HepG2 (cell line): Measurements from ENCODE around the gene MSANTD2. TPM values are rescaled to one million over a fixed set of nuclear protein-coding genes. Genes with fewer than 3 reads are reported as not detected.

Experiments
- ATAC-seq: fragments of 200-7000 bp; cut with Tn5 transposase; 3 replicates; pipeline ENCODE4 v1.9.1; 2020; ENCODE audit warnings: mild to moderate bottlenecking, moderate library complexity
- BruUV-seq: library from RNA; stranded (reverse); fragments of 400-500 nt; replicated peaks from 2 replicates; lab custom pipeline; 2021; lab: Mats Ljungman, UMichigan
- CTCF ChIA-PET: fragments of 300-600 bp; formaldehyde crosslinking; extraction: SDS; loops from one replicate; lab custom pipeline; 2021; ENCODE audit warnings: low total read pairs, inconsistent platforms, low intra/inter-chr PET ratio; lab: Yijun Ruan, JAX
- POLR2A ChIA-PET: fragments of 350-600 bp; sonication (Branson Sonifier 250); formaldehyde crosslinking; loops from one replicate; lab custom pipeline; 2020; ENCODE audit warnings: antibody characterized with exemption, inconsistent platforms; lab: Yijun Ruan, JAX
- DNase-seq: peaks from one replicate; pipeline ENCODE4 v3.0.0-alpha.2; 2015; ENCODE audit warnings: low spot score
- FAIRE-seq: peaks from 3 replicates; lab custom pipeline; 2011; peaks lifted over from hg19 to GRCh38; lab: Jason Lieb, UNC
- H2AFZ ChIP-seq: one replicate; pipeline ENCODE4 v1.6.1; 2011; ENCODE audit warnings: low read length, inconsistent platforms
- H3K27ac ChIP-seq: fragments of 300-600 bp; 3 replicates; pipeline ENCODE4 v1.8.0; 2011; ENCODE audit warnings: mixed run types, mild to moderate bottlenecking, mixed read lengths, low read length, inconsistent platforms; ENCODE audit not compliant: insufficient read depth; ENCODE audit errors: extremely low read length
- H3K27me3 ChIP-seq, 2 experiments: fragments of 200-600 bp in 1 of 2; 2 replicates in 1 of 2; 3 replicates in 1 of 2; pipeline versions ENCODE4 v1.6.0 to v1.8.0; 2011; ENCODE audit warnings: low read length in 2 of 2, mild to moderate bottlenecking in 2 of 2, moderate library complexity in 2 of 2, inconsistent platforms in 1 of 2; ENCODE audit not compliant: insufficient read depth in 2 of 2, control insufficient read depth in 1 of 2
- H3K36me3 ChIP-seq, 2 experiments: fragments of 200-600 bp in 1 of 2; replicated peaks in 1 of 2; 2 replicates in 1 of 2; 3 replicates in 1 of 2; pipeline versions ENCODE4 v1.5.1 to v1.8.0; 2011; ENCODE audit warnings: low read length in 2 of 2, inconsistent platforms in 1 of 2; ENCODE audit not compliant: insufficient read depth in 2 of 2, control insufficient read depth in 1 of 2
- H3K4me1 ChIP-seq: 2 replicates; pipeline ENCODE4 v1.5.1; 2012; ENCODE audit warnings: low read length, inconsistent platforms; ENCODE audit not compliant: insufficient read depth
- H3K4me2 ChIP-seq: 2 replicates; pipeline ENCODE4 v1.6.0; 2011; ENCODE audit warnings: low read depth, low read length, inconsistent platforms
- H3K4me3 ChIP-seq, 3 experiments: fragments of 200-600 bp in 1 of 3; sonication (generic), shearing (Covaris generic) in 1 of 3; replicated peaks in 1 of 3; 2 replicates each; pipeline ENCODE4 v1.5.1; 2011 to 2016; ENCODE audit warnings: low read length in 3 of 3, inconsistent platforms in 2 of 3, low read depth in 2 of 3, mild to moderate bottlenecking in 2 of 3, control low read depth in 1 of 3, mixed read lengths in 1 of 3; ENCODE audit not compliant: insufficient read depth in 1 of 3
- H3K79me2 ChIP-seq: one replicate; pipeline ENCODE4 v1.6.1; 2011; ENCODE audit warnings: low read length, inconsistent platforms; ENCODE audit not compliant: insufficient read depth
- H3K9ac ChIP-seq: 2 replicates; pipeline ENCODE4 v1.6.0; 2011; ENCODE audit warnings: mild to moderate bottlenecking, low read depth, low read length, inconsistent platforms; ENCODE audit not compliant: insufficient read depth
- H3K9me3 ChIP-seq: 2 replicates; pipeline ENCODE4 v1.5.1; 2012; ENCODE audit warnings: mild to moderate bottlenecking, low read length
- H4K20me1 ChIP-seq: 2 replicates; pipeline ENCODE4 v1.6.0; 2011; ENCODE audit warnings: inconsistent platforms, mild to moderate bottlenecking, low read length, moderate library complexity; ENCODE audit not compliant: insufficient read depth
- EP300 ChIP-seq, 3 experiments: sonication (generic) in 1 of 3; formaldehyde crosslinking in 1 of 3; IDR thresholded peaks; 2 replicates each; pipeline versions ENCODE4 v1.5.1 to v1.6.1; 2011 to 2020; ENCODE audit warnings: low read depth in 2 of 3, low read length in 2 of 3, borderline replicate concordance in 1 of 3, improper control_type of control experiment in 1 of 3, mild to moderate bottlenecking in 1 of 3, missing genetic modification reagents in 1 of 3, moderate library complexity in 1 of 3
- SNAI1 ChIP-seq: sonication (generic); formaldehyde crosslinking; IDR thresholded peaks from 2 replicates; pipeline ENCODE4 v1.5.0; 2020; ENCODE audit warnings: mild to moderate bottlenecking, missing genetic modification reagents, borderline replicate concordance
- SRSF9 ChIP-seq: fragments of 200-400 bp; formaldehyde crosslinking; IDR thresholded peaks from 2 replicates; pipeline ENCODE4 v1.6.1; 2018; ENCODE audit warnings: borderline replicate concordance, mild to moderate bottlenecking, low read depth, low read length; ENCODE audit not compliant: insufficient read depth, poor library complexity, severe bottlenecking
- ZNF180 ChIP-seq: sonication (generic); formaldehyde crosslinking; IDR thresholded peaks from 2 replicates; pipeline ENCODE4 v1.4.0; 2020; ENCODE audit warnings: low read depth, missing genetic modification reagents, borderline replicate concordance
- WGBS: methylation state at CpG from one replicate; pipeline ENCODE4 v1.1.6; 2017; ENCODE audit warnings: low lambda C conversion rate; 5-methylcytosine and 5-hydroxymethylcytosine counted together
- in situ Hi-C: cut with HindIII; loops from 2 replicates; pipeline ENCODE4 v1.10.0; 2017; ENCODE audit warnings: low pct_unique_long_range_greater_than_20kb; ENCODE audit not compliant: extremely low pct_ligation_motif_present
- intact Hi-C: fragments of 100-400 bp; cut with micrococcal nuclease; formaldehyde crosslinking; loops from one replicate; pipeline ENCODE4 v1.10.0; 2022; ENCODE audit not compliant: unreplicated experiment
- polyA plus RNA-seq, 8 experiments: library from polyadenylated mRNA; depleted of rRNA in 3 of 8; stranded (reverse) in 7 of 8; unstranded in 1 of 8; fragments of >200 nt; fragmentation: Illumina TruSeq in 4 of 8; extraction: Trizol in 4 of 8; gene quantifications; 2 replicates each; pipeline versions ENCODE4 v1.2.1 to v1.2.3, GENCODE V29; 2011 to 2016; ENCODE audit warnings: low read depth in 4 of 8, missing spikeins in 1 of 8, mixed read lengths in 1 of 8; ENCODE audit not compliant: insufficient read depth in 1 of 8
- total RNA-seq, 5 experiments: library from RNA; depleted of rRNA; stranded (reverse); fragments of >200 nt; fragmentation: Illumina TruSeq; extraction: Trizol; gene quantifications; 2 replicates each; pipeline ENCODE4 v1.2.3, GENCODE V29; 2016; ENCODE audit warnings: low read depth in 1 of 5
- TF ChIP-seq, protein P1 (sequence below): sonication (generic); formaldehyde crosslinking; IDR thresholded peaks from 2 replicates; pipeline ENCODE4 v1.9.0; 2022; ENCODE audit warnings: low read depth, missing genetic modification reagents
- TF ChIP-seq, protein P2 (sequence below): sonication (generic); formaldehyde crosslinking; IDR thresholded peaks from 2 replicates; pipeline ENCODE4 v1.4.0; 2020; ENCODE audit warnings: missing genetic modification reagents
- TF ChIP-seq, protein P3 (sequence below): sonication (generic); formaldehyde crosslinking; IDR thresholded peaks from 2 replicates; pipeline ENCODE4 v1.4.0; 2020; ENCODE audit warnings: missing genetic modification reagents

MSANTD2 gene
- total and polyA plus RNA-seq, 2 of the 13 experiments (the other 11 are each of a cell fraction or from before 2014, with no cell fraction given), result 8.7 to 10.1 TPM

DNA sequence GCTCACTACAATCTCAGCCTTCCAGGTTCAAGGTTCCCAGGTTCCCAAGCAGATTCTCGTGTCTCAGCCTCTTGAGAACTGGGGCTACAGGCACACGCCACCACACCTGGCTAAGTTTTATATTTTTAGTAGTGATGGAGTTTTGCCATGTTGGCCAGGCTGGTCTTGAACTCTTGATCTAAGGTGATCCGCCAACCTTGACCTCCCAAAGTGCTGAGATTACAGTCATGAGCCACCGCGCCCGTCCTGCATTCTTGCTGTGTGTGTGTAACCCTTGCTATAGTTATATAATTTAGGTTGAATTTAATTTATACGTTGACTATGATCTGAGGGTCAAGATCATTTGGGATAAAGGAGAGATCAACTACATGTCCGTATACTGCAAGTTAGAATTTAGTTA is 35.7 kb upstream of the MSANTD2 start:
- 60% methylated on average over 8 of the region's 8 CpGs for WGBS

DNA sequence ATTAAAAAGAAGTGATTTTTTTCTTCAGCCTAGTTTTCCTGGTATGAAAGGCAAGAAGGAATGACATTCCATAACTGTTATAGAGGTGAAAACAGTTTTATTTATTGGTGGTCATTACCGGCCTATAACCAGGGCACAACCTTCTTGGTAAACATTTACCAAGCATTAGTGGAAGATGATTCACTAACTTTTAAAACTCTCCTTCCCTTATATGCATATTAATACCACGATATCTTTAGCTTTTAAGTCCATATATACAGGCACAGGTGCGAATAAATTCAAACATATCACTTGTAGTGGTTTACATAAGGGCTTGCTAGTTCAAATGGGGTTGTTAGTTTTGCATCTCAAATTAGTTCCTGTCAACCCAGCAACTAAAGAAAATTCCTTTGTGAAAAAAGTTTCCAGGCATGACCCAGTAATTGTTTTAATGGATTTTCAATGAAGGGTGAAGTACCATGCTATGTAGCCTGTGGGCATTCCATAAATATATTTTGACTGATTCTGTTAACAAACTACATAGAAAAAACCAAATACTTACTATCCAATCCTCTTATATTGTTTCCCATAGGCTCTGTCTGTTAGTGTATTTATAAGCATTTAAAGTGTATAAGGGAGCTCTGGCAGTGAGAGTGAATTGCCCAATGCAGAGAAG is 34.4 kb upstream of the MSANTD2 start:
- Histone ChIP-seq H3K9ac (no peak overlapping the region), H4K20me1 (no peaks in the 10 kb centered on the region), H3K36me3 (no peaks in the 10 kb centered on the region), H3K4me2 (no peak overlapping the region), H2AFZ (no peak overlapping the region), H3K9me3 (no peaks in the 10 kb centered on the region), H3K79me2 (no peaks in the 10 kb centered on the region), H3K27ac (no peak overlapping the region), H3K27me3 (peaks cover 3 to 34% of the 10 kb centered on the region in 2 experiments), H3K4me3 (no peak overlapping the region), H3K4me1 (peaks cover 25% of the 10 kb centered on the region)
- ChIA-PET CTCF (no interaction called here), POLR2A (no interaction called here)
- ATAC-seq, result no peak
- no TSS peak for BruUV-seq
- intact Hi-C loops, result no loop called here
- in situ Hi-C loops, result loop anchor here (5.0 kb wide), 2 partner anchors 162 to 192 kb away; partner anchors contain the start of genes SIAE and SPA17
- 14% methylated on average over 3 of the region's 3 CpGs for WGBS
- DNase-seq, result no peak
- FAIRE-seq, result no peak
- no peak for TF ChIP-seq SRSF9
- TF ChIP-seq, protein P1, sequence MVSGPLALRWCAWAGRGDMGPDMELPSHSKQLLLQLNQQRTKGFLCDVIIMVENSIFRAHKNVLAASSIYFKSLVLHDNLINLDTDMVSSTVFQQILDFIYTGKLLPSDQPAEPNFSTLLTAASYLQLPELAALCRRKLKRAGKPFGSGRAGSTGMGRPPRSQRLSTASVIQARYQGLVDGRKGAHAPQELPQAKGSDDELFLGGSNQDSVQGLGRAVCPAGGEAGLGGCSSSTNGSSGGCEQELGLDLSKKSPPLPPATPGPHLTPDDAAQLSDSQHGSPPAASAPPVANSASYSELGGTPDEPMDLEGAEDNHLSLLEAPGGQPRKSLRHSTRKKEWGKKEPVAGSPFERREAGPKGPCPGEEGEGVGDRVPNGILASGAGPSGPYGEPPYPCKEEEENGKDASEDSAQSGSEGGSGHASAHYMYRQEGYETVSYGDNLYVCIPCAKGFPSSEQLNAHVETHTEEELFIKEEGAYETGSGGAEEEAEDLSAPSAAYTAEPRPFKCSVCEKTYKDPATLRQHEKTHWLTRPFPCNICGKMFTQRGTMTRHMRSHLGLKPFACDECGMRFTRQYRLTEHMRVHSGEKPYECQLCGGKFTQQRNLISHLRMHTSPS (CRISPR knock-in tag), result no peak
- TF ChIP-seq SNAI1 (CRISPR knock-in tag), result no peak
- TF ChIP-seq, protein P2, sequence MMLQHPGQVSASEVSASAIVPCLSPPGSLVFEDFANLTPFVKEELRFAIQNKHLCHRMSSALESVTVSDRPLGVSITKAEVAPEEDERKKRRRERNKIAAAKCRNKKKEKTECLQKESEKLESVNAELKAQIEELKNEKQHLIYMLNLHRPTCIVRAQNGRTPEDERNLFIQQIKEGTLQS (CRISPR knock-in tag), result no peak

More for the DNA sequence above, 35.7 kb upstream of the MSANTD2 start:
- Histone ChIP-seq H4K20me1 (no peaks in the 10 kb centered on the region), H3K27me3 (peaks cover 6 to 39% of the 10 kb centered on the region in 2 experiments), H3K4me2 (peak overlapping the region; percentile 82), H3K36me3 (no peaks in the 10 kb centered on the region), H2AFZ (peak overlapping the region; percentile 70), H3K79me2 (no peaks in the 10 kb centered on the region), H3K27ac (no peak overlapping the region), H3K4me1 (peaks cover 32% of the 10 kb centered on the region), H3K9me3 (no peaks in the 10 kb centered on the region), H3K9ac (no peak overlapping the region), H3K4me3 (peak overlapping the region in 2 of 3 experiments; percentile 28 to 47; a peak in 4 of 6 replicates)
- no peak for FAIRE-seq
- TF ChIP-seq EP300 (IDR thresholded peaks at IDR 0.05; ENCODE audit: low read depth in 2 of 2, low read length in 2 of 2) (no peak), EP300 (CRISPR knock-in tag; IDR thresholded peaks at IDR 0.05; ENCODE audit: borderline replicate concordance) (no peak), ZNF180 (CRISPR knock-in tag) (no peak)
- TF ChIP-seq, protein P3, sequence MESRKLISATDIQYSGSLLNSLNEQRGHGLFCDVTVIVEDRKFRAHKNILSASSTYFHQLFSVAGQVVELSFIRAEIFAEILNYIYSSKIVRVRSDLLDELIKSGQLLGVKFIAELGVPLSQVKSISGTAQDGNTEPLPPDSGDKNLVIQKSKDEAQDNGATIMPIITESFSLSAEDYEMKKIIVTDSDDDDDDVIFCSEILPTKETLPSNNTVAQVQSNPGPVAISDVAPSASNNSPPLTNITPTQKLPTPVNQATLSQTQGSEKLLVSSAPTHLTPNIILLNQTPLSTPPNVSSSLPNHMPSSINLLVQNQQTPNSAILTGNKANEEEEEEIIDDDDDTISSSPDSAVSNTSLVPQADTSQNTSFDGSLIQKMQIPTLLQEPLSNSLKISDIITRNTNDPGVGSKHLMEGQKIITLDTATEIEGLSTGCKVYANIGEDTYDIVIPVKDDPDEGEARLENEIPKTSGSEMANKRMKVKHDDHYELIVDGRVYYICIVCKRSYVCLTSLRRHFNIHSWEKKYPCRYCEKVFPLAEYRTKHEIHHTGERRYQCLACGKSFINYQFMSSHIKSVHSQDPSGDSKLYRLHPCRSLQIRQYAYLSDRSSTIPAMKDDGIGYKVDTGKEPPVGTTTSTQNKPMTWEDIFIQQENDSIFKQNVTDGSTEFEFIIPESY (CRISPR knock-in tag), result peak; percentile 66
- ChIA-PET POLR2A (interaction anchor here (0.7 to 2.5 kb wide), 2 partner anchors 36 to 191 kb away, joined by 5 to 14 read pairs; partner anchors contain the start of gene MSANTD2), CTCF (interaction anchor here (2.4 to 4.5 kb wide), 2 partner anchors 73 to 166 kb away, joined by 14 to 45 read pairs; partner anchors contain the start of gene ESAM)
- no TSS peak for BruUV-seq
- ATAC-seq, result no peak
- in situ Hi-C loops (loop anchor here (5.0 kb wide), 2 partner anchors 164 to 194 kb away; partner anchors contain the start of genes SIAE and SPA17), intact Hi-C loops (loop anchor here (2.0 kb wide), 1 partner anchor 35 kb away; the partner anchor contains the start of gene MSANTD2)
- no peak for DNase-seq
